Karpas-422 (cell line): Measurements from ENCODE around the gene KLHL35. TPM values are rescaled to one million over a fixed set of nuclear protein-coding genes. Genes with fewer than 3 reads are reported as not detected.

ENCODE experiments used
- DNase-seq: peaks from one replicate; pipeline ENCODE4 v3.0.0-alpha.2; 2015
- H2AFZ ChIP-seq: fragments of 200-600 bp; sonication (generic); 2 replicates; pipeline ENCODE4 v1.6.1; 2014; ENCODE audit warnings: antibody characterized with exemption, low read length, mixed read lengths
- H3K27ac ChIP-seq: fragments of 200-600 bp; sonication (generic); 2 replicates; pipeline ENCODE4 v1.5.1; 2014; ENCODE audit warnings: mild to moderate bottlenecking, low read length, moderate library complexity
- H3K27me3 ChIP-seq: fragments of 200-600 bp; sonication (generic); 2 replicates; pipeline ENCODE4 v1.6.1; 2014; ENCODE audit warnings: low read length, mixed read lengths
- H3K36me3 ChIP-seq: fragments of 200-600 bp; sonication (generic); 2 replicates; pipeline ENCODE4 v1.6.1; 2014; ENCODE audit warnings: low read length, mixed read lengths; ENCODE audit not compliant: insufficient read depth
- H3K4me1 ChIP-seq: fragments of 200-600 bp; sonication (generic); 2 replicates; pipeline ENCODE4 v1.6.1; 2014; ENCODE audit warnings: mild to moderate bottlenecking, low read length, mixed read lengths
- H3K4me2 ChIP-seq: fragments of 200-600 bp; sonication (generic); 2 replicates; pipeline ENCODE4 v1.6.1; 2014; ENCODE audit warnings: low read length, low read depth, mild to moderate bottlenecking; ENCODE audit not compliant: poor library complexity, severe bottlenecking
- H3K4me3 ChIP-seq: fragments of 200-600 bp; sonication (generic); 2 replicates; pipeline ENCODE4 v1.5.1; 2014; ENCODE audit warnings: mild to moderate bottlenecking, antibody characterized with exemption, low read length, mixed read lengths
- H3K79me2 ChIP-seq: fragments of 200-600 bp; sonication (generic); 2 replicates; pipeline ENCODE4 v1.6.1; 2014; ENCODE audit warnings: mild to moderate bottlenecking, low read length, mixed read lengths
- H3K9ac ChIP-seq: fragments of 200-600 bp; sonication (generic); 2 replicates; pipeline ENCODE4 v1.6.0; 2014; ENCODE audit warnings: low read length
- H3K9me2 ChIP-seq: fragments of 200-600 bp; sonication (generic), shearing (Covaris generic); replicated peaks from 2 replicates; pipeline ENCODE4 v1.6.0; 2014; ENCODE audit warnings: mild to moderate bottlenecking, low read length, moderate library complexity; ENCODE audit not compliant: insufficient read depth
- H3K9me3 ChIP-seq: fragments of 300-700, 200-600 bp; sonication (generic); 2 replicates; pipeline ENCODE4 v1.6.1; 2014; ENCODE audit warnings: low read length, mixed read lengths
- H4K20me1 ChIP-seq: fragments of 200-600 bp; sonication (generic); 2 replicates; pipeline ENCODE4 v1.6.1; 2014; ENCODE audit warnings: mild to moderate bottlenecking, antibody characterized with exemption, low read length, low read depth; ENCODE audit not compliant: insufficient read depth
- total RNA-seq: library from RNA; depleted of rRNA; stranded (reverse); fragments of >200 nt; shearing (Covaris generic); gene quantifications from 2 replicates; pipeline ENCODE4 v1.2.3, GENCODE V29; 2014; ENCODE audit warnings: low replicate concordance

Gene KLHL35
- total RNA-seq, 1 experiment from 2014 or later: 1.3 TPM

DNA sequence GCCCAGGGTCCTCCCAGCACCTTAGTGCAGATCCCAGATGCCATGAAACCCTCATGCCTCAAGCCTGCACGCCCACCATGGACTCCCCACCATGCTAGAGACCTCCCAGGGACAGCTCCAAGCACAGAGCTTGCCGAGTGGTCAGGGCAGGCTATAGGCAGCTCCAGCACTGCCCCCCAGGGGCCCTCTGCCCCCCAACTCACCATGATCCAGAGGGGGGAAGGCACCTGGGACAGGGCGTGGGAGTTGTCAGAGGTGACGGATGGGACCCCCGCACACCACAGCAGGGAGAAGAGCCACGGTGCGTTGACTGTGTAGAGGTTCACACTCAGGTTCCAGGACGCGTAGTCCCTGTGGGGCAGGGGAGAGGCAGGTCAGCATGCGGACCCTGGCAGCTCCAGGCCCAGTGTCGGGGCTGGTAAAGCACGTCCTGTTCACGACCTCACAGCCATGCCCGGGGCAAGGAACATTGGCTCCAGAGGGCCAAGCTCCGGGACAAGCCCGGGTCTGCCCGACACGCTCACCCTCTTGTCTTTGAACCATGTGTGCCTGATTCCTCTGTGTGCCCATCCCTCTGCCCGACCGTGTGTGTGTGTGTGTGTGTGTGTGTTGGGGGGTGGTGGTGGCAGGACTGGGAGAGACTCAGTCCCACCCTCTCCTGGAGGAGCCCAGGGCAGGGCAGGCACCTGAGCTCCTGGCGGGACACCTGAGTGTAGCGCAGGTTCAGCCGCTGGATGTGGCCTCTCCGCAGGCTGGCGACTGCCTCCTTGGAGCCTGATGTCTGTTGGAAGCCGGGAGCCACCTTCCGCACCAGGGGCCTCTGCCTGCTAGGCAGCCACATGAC lies 8.2 kb upstream of the KLHL35 start:
- Histone ChIP-seq H3K4me1 (no peaks in the 10 kb centered on the region), H3K9me2 (no peaks in the 10 kb centered on the region), H3K79me2 (no peaks in the 10 kb centered on the region), H3K9me3 (no peaks in the 10 kb centered on the region), H3K27ac (no peak overlapping the region), H3K9ac (no peak overlapping the region), H3K27me3 (no peaks in the 10 kb centered on the region), H4K20me1 (no peaks in the 10 kb centered on the region; the same call in 1 of the 2 replicates), H3K4me3 (no peak overlapping the region), H3K36me3 (peaks cover 28% of the 10 kb centered on the region), H3K4me2 (no peak overlapping the region), H2AFZ (no peak overlapping the region)
- no peak for DNase-seq

DNA sequence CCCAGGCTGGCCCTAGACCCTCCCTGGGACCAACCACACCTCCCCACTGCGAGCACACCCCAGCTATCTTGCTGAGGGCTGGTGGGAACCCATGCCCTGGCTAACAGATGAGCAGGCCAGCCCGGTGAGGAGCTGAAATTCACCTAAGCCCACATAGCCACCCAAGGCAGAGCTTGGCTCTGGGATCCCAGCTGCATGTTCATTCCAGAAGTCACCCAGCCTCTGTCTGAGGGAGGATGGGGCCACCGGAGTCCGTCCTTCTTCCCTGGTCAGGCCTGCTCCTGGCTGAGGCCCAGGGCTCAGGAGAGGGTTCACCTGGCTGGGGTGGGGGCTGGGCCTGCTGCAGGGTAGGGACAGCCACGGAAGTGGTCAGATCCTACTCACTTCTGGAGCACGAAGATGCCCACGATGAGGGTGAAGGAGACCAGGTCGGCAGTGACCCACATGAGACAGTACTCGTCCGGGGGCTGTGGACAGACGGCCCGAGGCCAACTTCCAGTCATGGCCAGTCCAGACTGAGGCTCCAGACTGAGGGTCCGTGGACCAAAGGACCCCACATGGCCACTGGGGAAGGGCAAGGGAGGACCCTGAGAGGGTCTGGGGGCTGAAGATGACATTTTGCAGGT lies 6.6 kb upstream of the KLHL35 start:
- H4K20me1 ChIP-seq: no peaks in the 10 kb centered on the region
- no peak overlapping the region for H3K9ac ChIP-seq
- H3K4me1 ChIP-seq: no peaks in the 10 kb centered on the region
- no peaks in the 10 kb centered on the region for H3K79me2 ChIP-seq
- no peak overlapping the region for H3K27ac ChIP-seq
- H3K27me3 ChIP-seq: no peaks in the 10 kb centered on the region
- H2AFZ ChIP-seq: no peak overlapping the region
- H3K4me3 ChIP-seq: no peak overlapping the region
- no peaks in the 10 kb centered on the region for H3K9me2 ChIP-seq
- H3K4me2 ChIP-seq: no peak overlapping the region
- no peaks in the 10 kb centered on the region for H3K9me3 ChIP-seq
- peaks cover 24% of the 10 kb centered on the region for H3K36me3 ChIP-seq
- DNase-seq: no peak

DNA sequence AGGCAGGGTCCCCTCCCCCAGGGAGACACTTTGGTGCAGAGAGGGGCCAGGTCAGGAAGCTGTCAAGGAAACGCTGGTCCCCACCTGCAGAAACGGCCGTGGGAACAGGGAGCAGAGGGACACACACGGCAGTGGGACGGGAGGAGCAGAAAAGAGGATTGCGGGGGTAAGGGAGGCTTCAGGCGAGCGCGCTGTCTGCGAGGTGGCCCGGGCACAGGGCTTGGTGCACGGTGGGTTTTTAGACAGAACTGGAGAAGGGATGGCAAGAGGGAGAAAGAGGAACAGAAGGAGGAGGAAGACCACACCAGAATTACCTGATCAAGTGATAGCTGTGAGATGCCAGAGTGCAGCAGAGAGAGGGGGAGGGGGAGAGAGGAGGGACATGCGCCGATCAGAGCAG lies 6.0 kb upstream of the KLHL35 start:
- H3K9me2 ChIP-seq: no peaks in the 10 kb centered on the region
- H3K36me3 ChIP-seq: peaks cover 18% of the 10 kb centered on the region
- H3K79me2 ChIP-seq: no peaks in the 10 kb centered on the region
- no peak overlapping the region for H2AFZ ChIP-seq
- H3K4me1 ChIP-seq: no peaks in the 10 kb centered on the region
- no peaks in the 10 kb centered on the region for H4K20me1 ChIP-seq
- no peak for DNase-seq
- H3K4me3 ChIP-seq: no peak overlapping the region
- H3K27ac ChIP-seq: no peak overlapping the region
- H3K27me3 ChIP-seq: no peaks in the 10 kb centered on the region
- H3K9me3 ChIP-seq: no peaks in the 10 kb centered on the region
- no peak overlapping the region for H3K9ac ChIP-seq
- no peak overlapping the region for H3K4me2 ChIP-seq

DNA sequence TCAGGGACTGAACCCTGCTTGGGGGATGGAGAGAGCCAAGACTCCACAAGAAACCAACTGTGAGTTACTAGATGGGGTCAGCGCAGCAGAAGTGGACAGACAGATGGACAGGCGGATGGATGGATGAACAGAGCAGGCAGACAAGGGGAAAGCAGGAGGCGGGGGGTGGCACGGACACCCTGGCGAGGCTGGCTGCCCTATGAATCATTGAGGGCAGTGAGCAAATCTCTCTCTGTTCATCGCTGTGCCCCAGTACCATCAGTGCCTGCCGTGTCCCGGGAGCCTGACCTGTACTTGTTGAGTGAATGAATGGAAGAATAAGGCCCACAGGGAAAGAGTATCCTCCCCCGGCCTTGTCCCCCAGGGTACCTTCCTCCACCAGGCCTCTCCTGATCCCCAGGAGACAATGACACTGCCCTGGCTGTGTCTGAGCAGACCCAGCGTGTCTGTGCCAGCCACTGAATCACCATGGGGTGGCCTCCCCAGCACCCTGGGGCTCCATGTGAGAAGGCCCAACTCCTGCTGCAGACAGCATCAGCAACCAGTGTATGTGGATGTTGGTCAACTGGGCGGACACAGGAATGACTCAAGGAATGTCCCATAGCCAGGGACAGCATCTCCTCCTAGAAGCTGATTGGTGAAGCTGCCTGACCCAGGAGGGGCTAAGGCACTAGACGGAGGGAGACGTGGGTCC lies 5.1 kb upstream of the KLHL35 start:
- no peaks in the 10 kb centered on the region for H4K20me1 ChIP-seq
- H3K27ac ChIP-seq: no peak overlapping the region
- no peak overlapping the region for H3K4me2 ChIP-seq
- H3K79me2 ChIP-seq: no peaks in the 10 kb centered on the region
- no peaks in the 10 kb centered on the region for H3K27me3 ChIP-seq
- H3K9ac ChIP-seq: no peak overlapping the region
- no peak overlapping the region for H2AFZ ChIP-seq
- peaks cover 9% of the 10 kb centered on the region for H3K36me3 ChIP-seq
- no peak overlapping the region for H3K4me3 ChIP-seq
- no peaks in the 10 kb centered on the region for H3K9me3 ChIP-seq
- no peaks in the 10 kb centered on the region for H3K4me1 ChIP-seq
- no peaks in the 10 kb centered on the region for H3K9me2 ChIP-seq
- DNase-seq: no peak

DNA sequence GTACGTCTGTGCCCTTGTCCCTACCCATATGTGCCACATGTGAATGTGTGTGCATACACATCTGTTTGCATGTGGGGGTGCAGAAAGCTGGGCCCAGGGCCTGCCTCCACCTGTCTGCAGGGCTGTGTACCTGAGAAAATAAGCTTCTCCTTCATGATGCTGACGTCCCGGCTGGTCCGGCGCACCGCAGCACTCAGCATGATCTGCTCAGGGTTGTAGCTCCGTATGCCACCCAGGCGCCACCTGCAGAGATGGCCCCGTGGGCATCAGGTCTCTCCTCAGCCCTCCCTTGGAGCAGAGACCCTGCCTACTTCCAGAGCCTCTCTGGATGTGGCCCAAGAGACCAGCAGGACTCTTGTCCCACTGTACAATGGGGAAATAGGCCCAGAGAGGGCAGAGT lies 3.8 kb upstream of the KLHL35 start:
- Histone ChIP-seq H3K4me2 (no peak overlapping the region), H3K27ac (no peak overlapping the region), H3K79me2 (no peaks in the 10 kb centered on the region), H3K27me3 (no peaks in the 10 kb centered on the region), H3K9ac (no peak overlapping the region), H3K9me3 (no peaks in the 10 kb centered on the region), H3K9me2 (no peaks in the 10 kb centered on the region), H3K4me3 (no peak overlapping the region), H2AFZ (no peak overlapping the region), H4K20me1 (no peaks in the 10 kb centered on the region), H3K36me3 (peaks cover 6% of the 10 kb centered on the region), H3K4me1 (no peaks in the 10 kb centered on the region)
- no peak for DNase-seq

DNA sequence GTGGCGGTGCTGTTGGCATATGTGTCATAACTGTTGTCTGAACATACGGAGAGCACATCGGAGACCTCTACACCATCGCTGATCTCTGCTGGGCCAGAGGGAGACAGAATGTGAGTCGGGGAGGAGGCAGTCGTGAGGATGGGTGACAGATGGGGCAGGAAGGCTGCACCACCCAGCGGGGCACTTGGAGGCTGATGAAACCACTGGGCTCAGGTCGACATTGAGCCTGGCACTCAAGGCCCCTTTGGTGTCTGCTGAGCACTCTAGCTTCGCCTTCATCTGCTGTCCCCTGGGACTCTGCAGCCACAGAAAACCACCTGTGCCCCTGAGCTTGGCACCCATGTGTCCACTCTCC lies 2.5 kb upstream of the KLHL35 start:
- no peaks in the 10 kb centered on the region for H3K27me3 ChIP-seq
- no peak for DNase-seq
- H3K9me3 ChIP-seq: no peaks in the 10 kb centered on the region
- H4K20me1 ChIP-seq: no peaks in the 10 kb centered on the region
- H2AFZ ChIP-seq: no peak overlapping the region
- H3K4me3 ChIP-seq: no peak overlapping the region
- H3K27ac ChIP-seq: no peak overlapping the region
- H3K9me2 ChIP-seq: no peaks in the 10 kb centered on the region
- peaks cover 6% of the 10 kb centered on the region for H3K36me3 ChIP-seq
- no peaks in the 10 kb centered on the region for H3K79me2 ChIP-seq
- no peaks in the 10 kb centered on the region for H3K4me1 ChIP-seq
- no peak overlapping the region for H3K9ac ChIP-seq
- H3K4me2 ChIP-seq: no peak overlapping the region

DNA sequence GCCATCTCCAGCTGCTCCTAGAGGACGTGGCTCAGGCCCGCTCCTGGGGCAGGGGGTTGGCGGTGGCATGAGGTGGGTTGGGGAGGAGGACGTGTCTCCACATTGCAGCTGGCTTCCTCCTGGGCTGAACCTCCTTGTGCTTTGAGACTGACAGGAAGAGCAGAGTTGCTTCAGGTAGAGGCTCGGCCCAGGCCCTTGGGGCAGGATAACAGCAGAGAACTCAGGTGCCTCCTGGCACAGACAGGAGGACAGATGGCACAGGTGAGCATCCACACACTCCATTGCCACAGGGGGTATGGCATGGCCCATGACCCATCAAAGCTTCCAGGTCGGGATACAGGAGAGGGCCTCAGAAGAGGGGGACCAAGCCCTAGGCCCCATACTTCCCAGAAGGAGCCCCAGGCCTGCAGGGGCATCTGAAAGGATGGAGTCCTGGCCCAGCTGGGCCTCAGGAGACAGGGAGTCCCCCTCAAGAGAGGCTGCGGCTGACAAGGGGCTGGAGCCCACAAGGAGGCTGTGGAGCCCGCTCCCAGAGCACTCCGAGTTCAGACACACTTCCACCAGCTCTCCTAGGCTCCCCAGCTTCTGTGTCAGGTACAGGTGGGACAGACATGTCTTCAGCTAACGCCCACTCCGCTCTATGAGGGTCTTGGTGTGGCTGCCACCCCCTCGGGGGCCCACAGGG lies 2.0 kb upstream of the KLHL35 start:
- no peak overlapping the region for H2AFZ ChIP-seq
- H3K4me1 ChIP-seq: no peaks in the 10 kb centered on the region
- no peak overlapping the region for H3K4me3 ChIP-seq
- no peak for DNase-seq
- H3K27ac ChIP-seq: no peak overlapping the region
- no peaks in the 10 kb centered on the region for H3K9me2 ChIP-seq
- H3K4me2 ChIP-seq: no peak overlapping the region
- no peaks in the 10 kb centered on the region for H3K27me3 ChIP-seq
- H3K79me2 ChIP-seq: no peaks in the 10 kb centered on the region
- H3K9ac ChIP-seq: no peak overlapping the region
- H3K9me3 ChIP-seq: no peaks in the 10 kb centered on the region
- no peaks in the 10 kb centered on the region for H4K20me1 ChIP-seq
- peaks cover 6% of the 10 kb centered on the region for H3K36me3 ChIP-seq

DNA sequence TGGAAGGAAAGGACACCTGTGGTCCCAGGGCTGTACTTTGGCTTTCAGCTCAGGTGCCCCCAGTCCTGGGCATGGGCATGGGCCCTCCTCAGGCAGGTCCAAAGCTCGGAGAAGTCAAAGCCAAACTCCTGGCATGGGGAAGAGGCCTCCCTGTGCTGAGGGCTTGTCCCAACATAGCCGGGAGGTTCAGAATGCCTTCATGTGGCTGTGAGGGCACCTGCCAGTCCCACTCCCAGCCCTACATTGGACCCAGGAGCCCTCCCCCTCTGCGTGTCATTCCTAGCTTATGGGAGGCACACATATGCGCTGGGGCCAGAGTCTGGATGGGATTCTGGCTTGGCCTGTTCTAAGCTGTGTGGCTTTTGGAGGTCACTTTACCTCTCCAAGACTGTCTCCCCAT lies 1.0 kb upstream of the KLHL35 start:
- no peaks in the 10 kb centered on the region for H3K27me3 ChIP-seq
- no peaks in the 10 kb centered on the region for H3K9me3 ChIP-seq
- H3K4me3 ChIP-seq: no peak overlapping the region
- no peak for DNase-seq
- H3K27ac ChIP-seq: no peak overlapping the region
- no peaks in the 10 kb centered on the region for H3K9me2 ChIP-seq
- H2AFZ ChIP-seq: no peak overlapping the region
- H3K4me1 ChIP-seq: no peaks in the 10 kb centered on the region
- H3K9ac ChIP-seq: no peak overlapping the region
- no peaks in the 10 kb centered on the region for H4K20me1 ChIP-seq
- H3K36me3 ChIP-seq: peaks cover 6% of the 10 kb centered on the region
- H3K79me2 ChIP-seq: no peaks in the 10 kb centered on the region
- no peak overlapping the region for H3K4me2 ChIP-seq
